ENCODE measurements around the gene ITSN1.

The ITSN1 gene

DNA sequence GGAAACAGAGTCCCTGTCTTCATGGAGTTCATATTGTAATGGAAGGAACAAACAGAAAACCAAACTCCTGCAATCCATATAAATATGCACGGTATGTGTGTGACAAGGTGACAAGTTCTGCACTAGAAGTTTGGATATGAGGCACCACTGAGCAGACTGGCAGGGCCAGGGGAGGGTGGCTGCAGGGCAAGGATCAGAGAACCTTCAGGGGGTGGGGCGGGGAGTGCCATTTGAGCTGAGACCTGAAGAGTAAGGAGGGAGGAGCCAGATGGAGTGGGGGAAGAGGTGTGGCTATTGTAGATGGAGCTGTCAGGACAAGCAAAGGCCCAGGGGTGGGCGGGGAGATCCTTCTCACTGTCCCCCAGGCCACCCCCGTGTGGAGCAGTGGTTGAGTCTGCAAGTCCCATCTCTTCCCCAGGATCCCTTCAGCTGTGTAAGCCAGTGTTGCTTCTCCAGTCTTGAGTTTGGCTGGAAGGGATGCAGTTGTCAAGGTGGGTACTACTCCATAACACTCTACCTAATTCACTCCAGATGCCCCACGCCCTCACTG, 196.9 kb downstream of the ITSN1 start:
- DNase-seq (ENCODE audit: low read depth in 2 of 2), result no peak

GRCh38 chr21:33839806-33840205, 197.5 kb downstream of the ITSN1 start:
- no peak for DNase-seq (ENCODE audit: low read depth in 2 of 2)

DNA sequence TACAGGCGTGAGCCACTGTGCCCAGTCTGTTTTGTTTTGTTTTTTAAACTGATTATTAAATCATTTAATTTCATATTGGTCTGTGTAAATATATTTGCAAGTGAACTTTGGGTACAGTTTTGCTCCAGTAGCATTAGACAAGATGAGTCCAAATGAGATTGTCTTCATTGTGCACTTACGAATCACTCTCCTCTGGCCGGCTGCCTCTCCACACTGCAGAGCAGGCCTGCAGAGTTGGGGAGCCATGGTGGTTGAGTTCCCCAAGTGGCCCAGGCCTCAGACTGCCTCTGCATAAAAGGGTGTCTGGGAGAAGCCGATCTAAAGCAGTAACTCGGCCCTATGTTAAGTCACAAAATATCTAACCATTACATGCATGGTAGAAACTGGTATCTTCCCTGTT, 198.5 kb downstream of the ITSN1 start:
- DNase-seq (ENCODE audit: low read depth in 2 of 2), result no peak

DNA sequence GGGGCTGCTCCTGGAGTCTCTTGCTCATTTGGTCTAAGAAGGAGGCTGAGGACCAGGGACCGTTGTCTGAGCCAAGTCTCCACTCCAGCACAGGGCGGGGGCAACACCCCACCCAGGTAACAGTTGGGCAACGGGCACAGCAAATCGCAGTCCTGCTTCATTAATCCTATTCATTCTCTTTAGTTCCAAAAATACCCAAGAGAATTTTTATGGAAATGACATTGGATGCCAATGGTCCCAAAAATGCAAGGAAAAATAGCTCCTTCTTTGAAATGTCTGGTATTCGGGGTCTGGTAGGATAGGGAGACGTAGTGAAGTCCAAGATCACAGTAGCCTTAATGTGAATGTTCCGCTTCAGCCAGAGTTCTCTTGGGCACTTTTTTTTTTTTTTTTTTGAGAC, 199.3 kb downstream of the ITSN1 start:
- no peak for DNase-seq (ENCODE audit: low read depth in 2 of 2)

- no peak for DNase-seq (ENCODE audit: low read depth in 2 of 2)
These were observed 200.9 kb downstream of the ITSN1 start for GRCh38 chr21:33843216-33843615.

GRCh38 chr21:33844104-33844889, 202.0 kb downstream of the ITSN1 start:
- no peak for DNase-seq (ENCODE audit: low read depth in 2 of 2)

- no peak for DNase-seq (ENCODE audit: low read depth in 2 of 2)
These were observed 202.5 kb downstream of the ITSN1 start for GRCh38 chr21:33844890-33845205.

GRCh38 chr21:33846141-33846540, 203.8 kb downstream of the ITSN1 start:
- DNase-seq (ENCODE audit: low read depth in 2 of 2), result no peak

DNA sequence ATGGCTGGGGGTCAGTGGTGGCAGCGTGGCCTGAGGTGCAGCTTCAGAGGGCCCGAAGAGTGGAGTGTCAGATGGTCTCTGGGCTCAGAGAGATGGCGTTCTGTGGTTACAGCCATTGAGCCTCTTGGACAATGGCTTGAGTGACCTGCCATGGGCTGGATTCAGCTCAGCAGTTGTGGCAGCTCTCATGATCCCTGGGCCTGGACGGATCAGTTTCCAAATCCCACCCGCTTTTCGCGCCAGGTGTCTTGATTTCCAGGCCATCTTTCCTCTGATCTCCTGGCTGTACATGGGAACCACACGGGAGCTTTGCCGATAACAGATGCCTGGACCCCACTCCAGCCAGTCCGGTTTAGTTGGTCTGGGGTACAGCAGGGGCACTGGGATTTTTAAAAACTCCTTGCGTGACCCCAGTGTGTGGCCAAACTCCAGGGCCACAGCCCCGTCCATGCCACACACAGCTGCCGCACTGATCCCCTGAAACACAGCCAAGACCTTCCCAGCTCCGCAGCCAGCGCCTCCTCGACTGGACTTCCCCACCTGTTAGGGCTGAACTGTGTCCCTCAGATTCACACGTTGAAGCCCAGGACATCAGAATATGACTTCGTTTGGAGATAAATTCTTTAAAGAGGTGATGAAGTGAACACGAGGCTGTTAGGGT, 205.4 kb downstream of the ITSN1 start:
- no peak for DNase-seq (ENCODE audit: low read depth in 2 of 2)

DNA sequence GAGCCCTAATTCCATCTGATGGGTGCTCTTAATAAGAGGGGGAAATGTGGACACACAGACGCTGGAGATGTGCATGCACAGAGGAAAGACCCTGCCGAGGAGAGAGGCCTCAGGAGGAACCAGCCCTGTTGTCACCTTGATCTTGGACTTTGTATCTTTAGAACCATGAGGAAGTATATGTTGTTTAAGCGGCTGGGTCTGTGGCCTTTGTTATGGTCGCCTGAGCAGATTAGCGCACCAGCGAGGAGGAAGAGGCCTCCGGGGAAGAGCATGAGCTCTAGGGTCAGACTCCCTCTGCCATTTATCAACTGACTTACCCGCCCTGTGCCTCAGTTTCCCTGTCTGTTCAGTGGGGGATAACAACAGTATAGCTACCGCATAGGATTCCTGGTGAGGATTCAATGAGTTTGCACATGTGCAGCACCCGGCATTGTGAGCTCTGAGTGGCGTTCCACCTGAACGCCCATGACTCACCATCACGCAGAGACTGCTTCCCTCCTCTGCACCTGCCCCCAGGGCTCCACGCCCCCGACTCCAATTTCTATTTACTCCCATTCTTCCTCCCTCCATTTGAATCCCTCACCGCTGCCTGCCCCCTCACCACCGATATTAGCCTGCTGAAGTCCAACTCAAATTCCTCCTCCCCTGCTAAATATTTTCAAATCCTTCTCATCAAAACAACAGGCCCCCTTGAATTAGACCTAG, 206.1 kb downstream of the ITSN1 start:
- DNase-seq (ENCODE audit: low read depth in 2 of 2), result no peak

GRCh38 chr21:33849834-33850233, 207.5 kb downstream of the ITSN1 start:
- DNase-seq (ENCODE audit: low read depth in 2 of 2), result no peak

- no peak for DNase-seq (ENCODE audit: low read depth in 2 of 2)
These were observed 208.1 kb downstream of the ITSN1 start for GRCh38 chr21:33850401-33850800.

- DNase-seq (ENCODE audit: low read depth in 2 of 2), result no peak
These were observed 208.7 kb downstream of the ITSN1 start for GRCh38 chr21:33850985-33851384.

GRCh38 chr21:33852485-33852884, 210.2 kb downstream of the ITSN1 start:
- DNase-seq (ENCODE audit: low read depth in 2 of 2), result no peak

DNA sequence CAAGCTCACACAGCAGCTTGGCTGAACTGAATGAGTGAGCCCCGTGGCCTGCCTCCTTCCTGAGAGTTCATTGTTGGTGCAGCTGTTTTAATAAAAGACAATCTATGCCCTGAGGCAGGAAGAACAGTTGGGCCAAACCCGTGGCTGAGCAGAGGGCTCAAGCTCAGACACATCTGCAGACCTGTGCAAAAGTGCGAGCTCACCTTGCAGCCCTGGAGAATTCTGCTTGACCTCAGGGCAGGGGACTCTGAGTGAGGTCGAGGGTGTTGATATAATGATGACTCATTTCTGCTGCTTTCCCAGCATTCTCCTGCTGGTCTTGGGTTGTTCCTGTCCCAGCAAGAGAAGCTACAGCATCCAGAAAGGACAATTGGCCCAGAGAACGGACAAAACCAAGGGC, 212.3 kb downstream of the ITSN1 start:
- no peak for DNase-seq (ENCODE audit: low read depth in 2 of 2)

- DNase-seq (ENCODE audit: low read depth in 2 of 2), result no peak
These were observed 212.9 kb downstream of the ITSN1 start for GRCh38 chr21:33855190-33855589.

- no peak for DNase-seq (ENCODE audit: low read depth in 2 of 2)
These were observed 214.7 kb downstream of the ITSN1 start for GRCh38 chr21:33856893-33857527.

DNA sequence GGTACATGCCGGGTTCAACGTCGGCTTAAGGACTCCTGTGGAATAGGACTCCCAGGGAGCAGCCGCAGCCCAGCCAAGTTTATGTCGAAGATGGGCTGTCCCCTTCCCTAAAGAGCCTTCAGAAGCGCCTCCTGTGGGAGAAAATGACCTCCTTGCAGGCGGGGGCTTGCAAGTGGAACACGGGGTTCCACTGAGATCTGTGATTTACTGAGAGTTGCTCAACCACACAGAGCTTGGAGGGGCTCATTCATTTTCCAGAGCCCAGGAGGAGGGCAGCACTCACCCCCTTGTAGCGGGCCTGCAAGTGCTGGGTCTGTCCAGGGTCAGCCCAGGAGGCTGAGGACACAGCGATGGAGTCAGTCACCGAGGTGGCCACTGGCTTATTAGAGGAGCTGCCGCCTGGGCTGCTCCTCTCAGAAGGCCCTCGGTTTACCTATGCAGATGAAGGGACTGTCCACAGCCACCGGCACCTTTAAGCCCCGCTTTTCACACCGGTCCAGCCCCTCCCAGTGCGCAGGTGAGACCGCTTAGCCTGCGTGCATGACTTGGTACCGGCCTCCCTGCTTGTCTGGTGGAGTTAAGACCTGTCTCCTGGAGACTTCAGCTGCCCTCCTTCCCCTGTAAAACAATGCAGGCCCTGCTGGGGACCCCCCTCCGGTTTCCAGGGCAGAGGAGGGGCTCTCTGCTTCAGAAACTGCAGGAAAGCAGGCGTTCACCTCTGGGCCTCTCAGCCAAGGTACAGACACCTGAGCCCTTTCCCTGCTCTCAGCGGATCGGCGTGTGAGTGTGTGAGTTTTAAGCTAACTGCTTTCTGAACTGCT, 215.8 kb downstream of the ITSN1 start:
- DNase-seq (ENCODE audit: low read depth in 2 of 2), result no peak

DNA sequence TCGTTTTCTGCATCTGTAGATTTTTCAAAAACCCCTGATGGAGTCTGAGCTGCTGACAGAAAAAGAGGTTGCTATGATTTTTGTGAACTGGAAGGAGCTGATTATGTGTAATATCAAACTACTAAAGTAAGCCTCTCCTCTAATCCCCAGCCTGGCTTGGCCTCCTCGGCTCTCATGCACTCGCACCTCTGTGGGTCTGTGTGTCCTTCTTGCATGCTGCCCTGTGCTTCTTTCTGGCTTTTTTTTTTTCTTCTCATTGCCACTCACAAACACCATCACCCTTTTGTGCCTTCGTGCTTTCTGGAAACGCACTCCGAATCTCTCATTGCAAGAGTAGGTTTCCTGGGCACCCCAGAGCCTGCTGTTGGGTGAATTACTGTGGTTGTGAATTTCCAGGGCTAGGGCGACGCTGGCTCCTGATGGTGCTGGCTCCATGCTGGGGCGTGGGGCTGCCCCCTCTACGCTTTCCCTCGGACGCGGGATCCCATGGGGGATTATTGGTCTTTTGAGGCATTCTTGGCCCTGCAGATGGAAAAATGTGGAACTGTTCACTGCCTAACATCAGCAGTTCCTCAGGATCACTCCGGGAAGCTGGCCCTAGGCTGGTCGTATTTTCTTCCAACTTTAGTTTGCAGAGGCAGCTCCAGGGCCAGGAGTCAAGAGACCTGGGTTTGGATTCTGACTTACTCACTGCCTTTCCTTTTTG, 216.5 kb downstream of the ITSN1 start:
- DNase-seq (ENCODE audit: low read depth in 2 of 2), result no peak

- no peak for DNase-seq (ENCODE audit: low read depth in 2 of 2)
These were observed 217.2 kb downstream of the ITSN1 start for GRCh38 chr21:33859373-33860102.

All from stimulated activated CD8-positive, alpha-beta memory T cell treated with anti-CD3 and anti-CD28 coated beads, Interleukin-2, amount 100 ng/mL, for 48 hours (primary cell).